ENCODE results near the gene EML5.

The EML5 gene

DNA sequence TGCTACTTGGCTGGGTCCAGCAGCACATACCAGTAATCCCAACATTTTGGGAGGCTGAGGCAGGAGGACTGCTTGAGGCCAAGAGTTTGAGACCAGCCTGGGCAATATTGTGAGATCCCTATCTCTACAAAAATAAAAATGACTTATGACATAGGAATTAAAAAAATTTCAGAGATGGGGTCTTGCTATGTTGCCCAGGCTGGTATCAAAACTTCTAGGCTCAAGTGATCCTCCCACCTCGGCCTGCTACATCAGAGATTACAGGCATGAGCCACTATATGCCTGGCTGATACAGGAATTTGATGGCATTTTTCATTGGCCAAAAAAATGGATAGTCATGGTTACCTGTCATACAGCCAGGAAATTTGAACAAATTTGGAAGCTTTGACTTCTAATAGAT lies 175.3 kb downstream of the EML5 start:
- no peak for DNase-seq (ENCODE audit: low read depth, low spot score)

DNA sequence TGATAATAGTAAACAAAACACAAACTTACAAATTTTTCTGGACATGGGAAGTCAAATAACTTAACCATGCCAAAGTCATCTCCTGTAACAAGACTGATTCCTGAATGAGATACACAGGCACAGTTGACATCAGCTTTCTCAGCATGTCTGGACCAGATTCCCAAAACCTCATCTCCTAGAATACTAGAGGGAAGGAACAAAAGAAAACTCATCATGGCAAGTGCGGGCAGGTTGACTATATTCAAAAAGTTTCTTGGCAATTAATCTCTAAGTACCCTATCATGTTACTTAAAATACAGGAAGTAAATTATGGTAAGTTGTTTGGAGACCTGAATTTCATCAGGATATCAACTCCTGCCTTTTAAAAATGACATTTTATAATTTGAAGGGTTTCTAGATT lies 176.1 kb downstream of the EML5 start:
- no peak for DNase-seq (ENCODE audit: low read depth, low spot score)

DNA sequence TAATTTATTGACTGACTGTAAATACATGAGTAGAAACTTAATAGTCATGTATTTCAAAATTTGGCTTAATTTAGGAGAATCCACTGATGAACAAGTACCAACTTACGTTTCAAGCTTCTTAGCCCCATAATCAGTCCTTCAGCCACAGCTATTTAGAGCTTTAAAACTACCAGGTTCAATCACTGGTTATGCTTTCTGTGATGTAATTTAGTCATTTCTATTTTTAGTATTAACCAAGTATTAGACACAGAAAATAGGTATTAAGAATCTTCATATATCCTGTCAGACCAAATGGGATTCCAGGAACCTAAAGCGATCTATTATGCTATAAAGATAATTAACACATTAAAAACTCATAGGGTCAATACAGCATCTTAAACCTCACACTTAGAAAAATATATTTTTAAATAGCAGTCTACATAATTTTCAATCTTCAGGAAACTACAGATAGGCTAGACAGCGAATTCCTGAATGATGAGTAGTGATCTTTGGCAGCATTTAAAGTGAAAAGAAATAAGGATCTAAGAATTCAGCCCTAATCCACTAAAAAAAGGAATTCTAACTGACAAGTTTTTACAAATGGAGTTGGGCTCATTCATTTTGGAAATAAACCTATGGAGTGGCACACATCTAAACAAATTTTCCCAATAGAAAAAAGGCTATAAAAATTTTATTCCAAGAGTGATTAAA lies 178.4 kb downstream of the EML5 start:
- DNase-seq (ENCODE audit: low read depth, low spot score), result no peak

GRCh38 chr14:88613552-88614010 lies 179.2 kb downstream of the EML5 start:
- no peak for DNase-seq (ENCODE audit: low read depth, low spot score)

- no peak for DNase-seq (ENCODE audit: low read depth, low spot score)
These were observed 179.8 kb downstream of the EML5 start for GRCh38 chr14:88612981-88613380.

DNA sequence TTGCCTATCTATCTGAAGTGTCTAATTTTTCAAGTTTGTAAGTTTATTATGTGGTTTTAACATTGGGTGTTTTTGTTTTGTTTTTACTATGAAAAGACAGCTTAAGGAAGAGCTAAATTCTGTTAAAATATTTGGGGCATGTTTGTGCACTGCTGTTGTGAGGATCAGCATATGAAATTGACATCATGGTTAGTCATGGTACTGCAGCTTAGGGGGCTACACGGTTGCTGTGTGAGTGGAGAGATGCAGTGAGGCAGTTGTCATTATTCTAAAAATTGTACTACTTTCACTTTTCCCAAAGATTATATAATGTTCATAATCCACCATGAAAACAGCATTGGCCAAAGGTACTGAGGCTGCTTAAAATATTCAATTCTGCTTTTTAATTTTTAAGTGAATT lies 180.9 kb downstream of the EML5 start:
- DNase-seq (ENCODE audit: low read depth, low spot score), result no peak

DNA sequence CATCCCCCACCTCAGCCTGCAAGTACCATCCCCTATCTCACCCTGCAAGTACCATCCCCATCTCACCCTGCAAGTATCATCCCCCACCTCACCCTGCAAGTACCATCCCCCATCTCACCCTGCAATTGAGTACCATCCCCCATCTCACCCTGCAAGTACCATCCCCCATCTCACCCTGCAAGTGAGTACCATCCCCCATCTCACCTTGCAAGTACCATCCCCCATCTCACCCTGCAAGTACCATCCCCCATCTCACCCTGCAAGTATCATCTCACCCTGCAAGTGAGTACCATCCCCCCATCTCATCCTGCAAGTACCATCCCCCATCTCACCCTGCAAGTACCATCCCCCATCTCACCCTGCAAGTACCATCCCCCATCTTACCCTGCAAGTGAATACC lies 184.9 kb downstream of the EML5 start:
- no peak for DNase-seq (ENCODE audit: low read depth, low spot score)

GRCh38 chr14:88605594-88605993 lies 187.2 kb downstream of the EML5 start:
- DNase-seq (ENCODE audit: low read depth, low spot score), result no peak

GRCh38 chr14:88604212-88604611 lies 188.5 kb downstream of the EML5 start:
- DNase-seq (ENCODE audit: low read depth, low spot score), result no peak

GRCh38 chr14:88599761-88600439 lies 192.9 kb downstream of the EML5 start:
- no peak for DNase-seq (ENCODE audit: low read depth, low spot score)

GRCh38 chr14:88599326-88599725 lies 193.4 kb downstream of the EML5 start:
- no peak for DNase-seq (ENCODE audit: low read depth, low spot score)

- DNase-seq (ENCODE audit: low read depth, low spot score), result no peak
These were observed 194.6 kb downstream of the EML5 start for GRCh38 chr14:88598097-88598675.

DNA sequence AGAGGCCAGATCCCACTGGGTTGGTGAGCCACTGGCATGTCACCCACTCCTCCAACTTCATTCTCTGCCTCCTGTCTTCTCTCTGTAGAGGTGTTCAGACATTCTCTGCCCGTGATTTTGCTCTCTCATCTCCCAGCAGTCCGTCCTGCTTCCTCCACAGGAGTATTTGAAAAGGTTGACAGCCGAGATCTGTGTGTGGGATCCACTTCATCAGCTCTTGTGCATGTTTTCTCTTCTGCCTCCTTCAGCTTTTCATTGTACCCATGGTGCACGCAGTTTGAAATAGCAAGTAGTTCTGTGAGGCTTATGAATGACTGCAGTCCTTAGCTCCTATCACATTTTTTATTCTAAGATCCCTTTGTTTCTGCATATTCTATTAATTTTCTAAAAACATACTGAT lies 195.2 kb downstream of the EML5 start:
- no peak for DNase-seq (ENCODE audit: low read depth, low spot score)

GRCh38 chr14:88597038-88597437 lies 195.7 kb downstream of the EML5 start:
- no peak for DNase-seq (ENCODE audit: low read depth, low spot score)

DNA sequence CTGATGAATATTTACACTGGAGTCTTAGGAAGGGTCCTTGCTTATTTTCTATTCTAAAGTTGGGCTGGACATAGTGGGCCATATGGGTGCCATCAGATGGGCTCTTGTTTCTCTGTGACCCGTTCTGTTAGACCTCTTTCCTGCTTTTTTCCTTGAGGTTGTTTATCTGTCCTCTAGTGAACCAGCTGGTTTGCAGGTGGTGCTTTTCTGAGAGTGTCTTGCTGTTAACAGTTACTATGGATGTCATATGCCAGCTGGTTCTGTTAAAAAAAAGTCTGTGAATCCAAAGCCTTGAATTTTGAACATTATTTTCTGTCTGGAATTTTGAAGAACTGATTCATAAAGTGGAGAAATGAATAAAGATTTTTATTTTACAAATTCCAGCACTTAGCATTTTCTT lies 200.7 kb downstream of the EML5 start:
- DNase-seq (ENCODE audit: low read depth, low spot score), result no peak

DNA sequence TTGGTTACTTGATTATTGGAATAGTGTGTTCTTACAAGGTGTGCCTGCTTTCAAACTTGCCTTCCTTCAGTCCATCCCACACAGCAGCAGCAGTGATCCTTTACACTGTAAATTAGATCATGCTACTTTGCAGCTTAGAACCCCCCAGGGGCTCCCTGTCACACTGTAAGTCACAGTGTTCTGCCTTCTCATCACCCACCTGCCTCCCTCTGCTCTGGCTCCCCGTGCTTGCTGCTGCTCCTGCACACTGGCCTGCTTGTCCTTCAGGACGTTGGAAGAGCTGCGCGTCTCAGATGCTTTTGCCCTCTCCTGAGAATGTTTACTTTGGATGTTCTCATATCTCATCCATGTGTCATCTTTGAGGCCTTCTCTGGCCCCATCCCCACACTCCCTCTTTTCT lies 202.6 kb downstream of the EML5 start:
- no peak for DNase-seq (ENCODE audit: low read depth, low spot score)

DNA sequence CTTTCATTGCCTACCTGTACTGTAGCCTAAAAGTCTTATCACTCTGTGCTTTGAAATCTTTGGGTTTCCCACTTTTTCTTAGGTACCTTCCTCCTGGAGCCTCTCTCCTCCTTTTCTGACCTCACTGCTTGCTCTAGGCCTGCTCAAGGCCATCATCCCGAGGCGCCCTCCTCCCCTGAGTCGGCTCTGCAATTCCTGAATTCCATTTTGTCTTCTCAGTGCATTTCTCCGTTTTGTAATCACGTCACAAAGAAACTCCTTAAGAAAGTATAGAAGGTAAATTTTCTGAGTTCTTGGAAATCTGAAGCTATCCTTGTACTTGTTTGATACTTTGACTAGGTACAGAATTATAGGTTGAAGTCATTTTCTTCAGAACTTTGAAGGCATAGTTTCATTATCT lies 204.7 kb downstream of the EML5 start:
- no peak for DNase-seq (ENCODE audit: low read depth, low spot score)

- DNase-seq (ENCODE audit: low read depth, low spot score), result no peak
These were observed 208.3 kb downstream of the EML5 start for GRCh38 chr14:88584451-88584850.

DNA sequence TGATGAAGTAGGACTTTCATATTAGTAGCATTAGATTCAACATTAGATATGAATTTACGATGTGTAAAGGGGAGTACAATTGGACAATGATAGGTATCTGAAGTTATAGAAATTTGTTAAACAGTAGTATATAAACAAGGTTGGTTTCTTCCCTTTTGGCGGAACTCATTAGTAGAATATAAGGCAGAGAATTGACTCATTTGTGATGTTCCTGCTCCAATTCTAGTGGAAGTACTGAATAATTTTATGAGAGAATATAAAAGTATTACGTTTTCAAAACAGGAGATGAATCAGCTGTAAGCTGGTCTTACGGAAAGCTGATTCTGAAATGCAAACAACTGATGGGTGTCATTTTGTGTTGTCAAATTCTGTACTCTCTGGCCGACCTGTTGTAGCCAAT lies 216.5 kb downstream of the EML5 start:
- DNase-seq (ENCODE audit: low read depth, low spot score), result no peak

DNA sequence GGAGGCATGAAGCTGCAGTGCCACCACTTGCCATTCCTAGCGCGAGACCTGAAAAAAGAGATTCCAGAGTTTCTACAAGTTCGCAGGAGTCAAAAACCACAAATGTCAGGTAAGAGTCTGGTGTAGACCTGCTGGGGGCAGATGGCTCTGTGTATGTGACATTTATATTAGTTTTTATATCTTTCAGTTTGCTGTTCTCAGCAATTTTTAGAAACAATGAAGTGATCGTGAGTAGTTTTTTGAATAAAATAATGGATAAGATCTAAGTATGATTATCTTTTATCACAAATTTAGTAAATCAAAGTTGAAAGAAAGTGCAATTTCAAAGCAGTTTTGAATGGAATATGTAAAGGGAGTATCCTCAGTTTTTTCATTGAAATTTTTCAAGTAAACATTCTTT lies 220.6 kb downstream of the EML5 start:
- DNase-seq (ENCODE audit: low read depth, low spot score), result no peak

DNA sequence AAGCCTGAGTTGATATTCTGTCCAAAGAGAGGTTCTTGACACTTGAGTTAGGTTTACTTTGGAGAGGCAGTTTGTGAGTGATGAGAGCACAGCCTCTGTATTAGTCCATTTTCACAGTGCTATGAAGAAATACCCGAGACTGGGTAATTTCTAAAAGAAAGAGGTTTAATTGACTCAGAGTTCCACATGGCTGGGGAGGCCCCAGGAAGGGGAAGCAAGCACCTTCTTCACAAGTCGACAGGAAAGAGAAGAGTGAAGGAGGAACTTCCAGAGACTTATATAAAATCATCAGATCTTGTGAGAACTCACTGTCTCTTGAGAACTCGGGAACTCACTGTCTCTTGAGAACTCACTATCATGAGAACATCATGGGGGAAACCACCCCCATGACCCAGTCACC lies 224.6 kb downstream of the EML5 start:
- no peak for DNase-seq (ENCODE audit: low read depth, low spot score)

DNA sequence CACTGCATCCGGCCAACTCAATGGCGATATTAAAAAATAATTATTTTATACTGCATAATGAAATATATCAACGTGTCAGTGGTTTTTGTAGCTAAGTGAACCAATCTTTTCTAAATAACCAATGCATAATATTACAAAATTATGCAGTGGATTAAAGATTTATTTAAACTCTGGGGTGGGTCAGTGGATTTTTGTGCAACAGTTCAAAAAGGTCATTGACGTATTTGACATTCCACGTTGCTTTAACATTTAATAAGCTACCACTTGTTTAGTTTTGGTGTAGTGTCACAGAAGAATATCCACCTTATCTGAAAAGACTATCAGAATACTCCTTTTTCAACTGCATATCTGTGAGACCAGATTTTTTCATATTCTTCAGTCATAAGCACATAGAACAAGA lies 227.3 kb downstream of the EML5 start:
- DNase-seq (ENCODE audit: low read depth, low spot score), result no peak

DNA sequence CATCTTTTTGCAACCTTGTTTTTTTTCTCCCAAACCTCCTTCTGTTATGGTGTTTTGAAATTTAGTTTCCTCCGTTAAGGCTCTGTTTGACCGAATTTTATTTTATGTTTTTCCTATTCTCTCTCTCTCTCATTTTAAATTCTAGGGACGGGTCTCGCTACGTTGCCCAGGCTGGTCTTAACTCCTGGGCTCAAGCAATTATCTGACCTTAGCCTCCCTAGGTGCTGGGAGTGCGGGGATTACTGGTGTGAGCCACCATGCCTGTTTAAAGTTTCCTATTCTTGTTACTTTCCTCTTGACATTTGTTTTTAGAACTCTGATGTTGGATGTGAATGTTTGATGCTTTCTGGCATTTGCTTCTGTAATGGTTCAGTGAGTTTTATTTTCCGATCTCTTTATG lies 228.9 kb downstream of the EML5 start:
- DNase-seq (ENCODE audit: low read depth, low spot score), result no peak
